ENCODE results near the gene DMAP1. TPM values are rescaled to one million over a fixed set of nuclear protein-coding genes. Genes with fewer than 3 reads are reported as not detected.

DMAP1 gene
- total and polyA plus RNA-seq, 2 of the 8 experiments (the other 6 are each of a cell fraction or from before 2014, with no cell fraction given), result 36.4 to 42.4 TPM

GRCh38 chr1:44230796-44231195 is 17.5 kb downstream of the DMAP1 start:
- peaks cover 0 to 17% (median 4%) of the 10 kb centered on the region in 4 experiments; a peak in 4 of 8 replicates for H3K36me3 ChIP-seq (ENCODE audit: control insufficient read depth in 2 of 4, insufficient read depth in 4 of 4, low read length in 3 of 4)
- H2BK15ac ChIP-seq (ENCODE audit: low read length), result no peak overlapping the region
- ChIA-PET POLR2A (ENCODE audit: partially characterized antibody) (no interaction called here), CTCF (ENCODE audit: partially characterized antibody) (interaction anchor here (1.0 kb wide), 1 partner anchor 9 kb away, joined by 4 read pairs; no protein-coding TSS in a partner anchor)
- no peak overlapping the region for H3K23ac ChIP-seq (ENCODE audit: insufficient read length)
- no peak overlapping the region for H3K4me3 ChIP-seq (ENCODE audit: extremely low read depth in 1 of 4, insufficient read depth in 2 of 4, low read depth in 3 of 4, low read length in 4 of 4)
- H3K18ac ChIP-seq (ENCODE audit: extremely low read depth, low read length), result no peak overlapping the region
- no peak overlapping the region for H2BK20ac ChIP-seq (ENCODE audit: low read length)
- no peak overlapping the region for H4K5ac ChIP-seq (ENCODE audit: insufficient read length, low read depth, low read length)
- no peaks in the 10 kb centered on the region; a peak in 1 of 7 replicates for H3K27me3 ChIP-seq (replicated peaks in 1 of 4; ENCODE audit: control insufficient read depth in 3 of 4, extremely low read depth in 1 of 4, insufficient read depth in 3 of 4, low read length in 3 of 4)
- no peak overlapping the region for H3K56ac ChIP-seq (replicated peaks; ENCODE audit: insufficient read length, low read depth, low read length)
- FAIRE-seq, result no peak
- H3K9ac ChIP-seq (replicated peaks in 1 of 4; ENCODE audit: extremely low read depth in 1 of 4, low read depth in 3 of 4, low read length in 3 of 4), result no peak overlapping the region
- no peak overlapping the region for H3K14ac ChIP-seq (ENCODE audit: insufficient read length)
- WGBS, 2 experiments (ENCODE audit: extremely low coverage in 1 of 2, insufficient coverage in 1 of 2, insufficient read length in 1 of 2, insufficient replicate concordance in 2 of 2, low coverage in 1 of 2, low lambda C conversion rate in 2 of 2, missing lambda C conversion rate in 1 of 2), result 90% methylated on average over 3 of the region's 3 CpGs; no CpG with 5 or more reads in 1 of the 2 experiments
- H3K27ac ChIP-seq (ENCODE audit: low read depth, low read length), result no peak overlapping the region
- H3K79me2 ChIP-seq (ENCODE audit: control insufficient read depth in 1 of 2, insufficient read depth in 2 of 2, low read length in 2 of 2), result no peaks in the 10 kb centered on the region
- H2BK12ac ChIP-seq (ENCODE audit: low read depth, low read length), result no peak overlapping the region
- no peaks in the 10 kb centered on the region for H3K4me1 ChIP-seq (replicated peaks in 1 of 4; ENCODE audit: control insufficient read depth in 3 of 4, insufficient read depth in 4 of 4, low read length in 3 of 4)
- no peak for DNase-seq (ENCODE audit: low read depth in 1 of 2, low spot score in 2 of 2)
- H2BK5ac ChIP-seq (ENCODE audit: low read depth, low read length), result no peak overlapping the region
- no peak overlapping the region for H3K4ac ChIP-seq (replicated peaks; ENCODE audit: insufficient read length, low read depth, low read length)
- H4K8ac ChIP-seq (ENCODE audit: extremely low read depth, insufficient read depth, low read length), result no peak overlapping the region
- no peak overlapping the region for H2BK120ac ChIP-seq (replicated peaks; ENCODE audit: low read depth, low read length)
- no peak overlapping the region for H3K4me2 ChIP-seq (ENCODE audit: insufficient read depth in 1 of 2, low read depth in 2 of 2, low read length in 2 of 2)
- peaks cover 16 to 18% of the 10 kb centered on the region in 2 experiments for H3K9me3 ChIP-seq (ENCODE audit: insufficient read depth in 2 of 2, low read depth in 1 of 2, low read length in 1 of 2)
- no peaks in the 10 kb centered on the region for H4K20me1 ChIP-seq (replicated peaks in 1 of 2; ENCODE audit: control insufficient read depth in 1 of 2, insufficient read depth in 2 of 2, low read length in 2 of 2)
- no peak overlapping the region for H4K91ac ChIP-seq (replicated peaks; ENCODE audit: insufficient read length, low read length)
- no peaks in the 10 kb centered on the region for H3K23me2 ChIP-seq (ENCODE audit: low read depth, low read length)
- H2AK5ac ChIP-seq (ENCODE audit: low read depth, low read length), result no peak overlapping the region
- no peaks in the 10 kb centered on the region for H3K79me1 ChIP-seq (ENCODE audit: low read depth, low read length)
- H2AFZ ChIP-seq (ENCODE audit: low read length), result no peak overlapping the region
- TF ChIP-seq EZH2 (IDR thresholded peaks at IDR 0.05; ENCODE audit: low read depth, low read length, severe bottlenecking) (no peak), CEBPB (IDR thresholded peaks at IDR 0.05; ENCODE audit: low read depth, low read length) (no peak), TEAD4 (IDR thresholded peaks at IDR 0.05; ENCODE audit: low read depth, low read length) (no peak), NANOG (IDR thresholded peaks at IDR 0.05; ENCODE audit: insufficient read depth, low read depth, low read length, poor library complexity, severe bottlenecking) (no peak), BACH1 (IDR thresholded peaks at IDR 0.05; ENCODE audit: low read length) (no peak), TAF1 (IDR thresholded peaks at IDR 0.05; ENCODE audit: low read depth, low read length) (no peak), TAF7 (optimal IDR thresholded peaks at IDR 0.05; ENCODE audit: borderline replicate concordance, low read depth, low read length) (no peak), SIRT6 (IDR thresholded peaks at IDR 0.05; ENCODE audit: low read length) (no peak)

Data from H1 (cell line).